Stomach smooth muscle (tissue), 2 donors: ENCODE results near the gene CHST8.

Experiments
- H3K27ac ChIP-seq: one replicate; pipeline ENCODE4 v1.7.0; 2013; ENCODE audit warnings: mild to moderate bottlenecking, low read length, inconsistent platforms
- H3K27me3 ChIP-seq, 2 donors: one replicate each; pipeline ENCODE4 v1.7.0; 2013; ENCODE audit warnings: low read length in 2 of 2; ENCODE audit not compliant: insufficient read depth in 2 of 2, control insufficient read depth in 1 of 2
- H3K36me3 ChIP-seq, 2 donors: one replicate each; pipeline ENCODE4 v1.7.0; 2013; ENCODE audit warnings: low read length in 2 of 2; ENCODE audit not compliant: control insufficient read depth in 2 of 2, insufficient read depth in 2 of 2
- H3K4me1 ChIP-seq: one replicate; pipeline ENCODE4 v1.7.0; 2013; ENCODE audit warnings: low read length; ENCODE audit not compliant: control insufficient read depth, insufficient read depth
- H3K4me3 ChIP-seq, 2 donors: one replicate each; pipeline ENCODE4 v1.7.0; 2013; ENCODE audit warnings: low read length in 2 of 2
- H3K9ac ChIP-seq, 2 donors: one replicate each; pipeline ENCODE4 v1.7.0; 2013; ENCODE audit warnings: low read length in 2 of 2, mild to moderate bottlenecking in 1 of 2
- H3K9me3 ChIP-seq, 2 donors: one replicate each; pipeline ENCODE4 v1.7.0; 2013; ENCODE audit warnings: low read length in 2 of 2; ENCODE audit not compliant: control insufficient read depth in 2 of 2
- donor health status: healthy.
- donor health status: Pancreatic carcinoma.

The CHST8 gene

DNA sequence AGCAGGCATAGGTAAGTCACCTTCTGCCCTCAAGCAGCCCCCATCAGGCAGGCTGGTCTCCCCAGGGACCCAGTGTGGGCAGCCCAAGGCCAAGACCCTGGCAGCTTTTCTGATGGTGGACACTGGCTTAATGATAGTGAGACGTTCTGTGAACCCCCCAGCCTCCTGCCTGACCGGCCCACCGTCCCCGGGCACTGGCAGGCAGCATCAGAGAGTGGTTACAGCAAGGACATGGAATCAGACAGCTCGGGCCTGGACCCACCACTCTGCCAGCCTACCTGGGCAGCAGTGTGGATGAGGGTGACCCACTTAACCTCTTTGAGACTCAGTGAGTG lies 129.7 kb downstream of the CHST8 start:
- Histone ChIP-seq H3K36me3 (no peaks in the 10 kb centered on the region), H3K27me3 (peaks cover 6 to 18% of the 10 kb centered on the region in 2 donors), H3K4me1 (no peaks in the 10 kb centered on the region), H3K9ac (no peak overlapping the region), H3K27ac (no peak overlapping the region), H3K9me3 (no peaks in the 10 kb centered on the region), H3K4me3 (no peak overlapping the region)

DNA sequence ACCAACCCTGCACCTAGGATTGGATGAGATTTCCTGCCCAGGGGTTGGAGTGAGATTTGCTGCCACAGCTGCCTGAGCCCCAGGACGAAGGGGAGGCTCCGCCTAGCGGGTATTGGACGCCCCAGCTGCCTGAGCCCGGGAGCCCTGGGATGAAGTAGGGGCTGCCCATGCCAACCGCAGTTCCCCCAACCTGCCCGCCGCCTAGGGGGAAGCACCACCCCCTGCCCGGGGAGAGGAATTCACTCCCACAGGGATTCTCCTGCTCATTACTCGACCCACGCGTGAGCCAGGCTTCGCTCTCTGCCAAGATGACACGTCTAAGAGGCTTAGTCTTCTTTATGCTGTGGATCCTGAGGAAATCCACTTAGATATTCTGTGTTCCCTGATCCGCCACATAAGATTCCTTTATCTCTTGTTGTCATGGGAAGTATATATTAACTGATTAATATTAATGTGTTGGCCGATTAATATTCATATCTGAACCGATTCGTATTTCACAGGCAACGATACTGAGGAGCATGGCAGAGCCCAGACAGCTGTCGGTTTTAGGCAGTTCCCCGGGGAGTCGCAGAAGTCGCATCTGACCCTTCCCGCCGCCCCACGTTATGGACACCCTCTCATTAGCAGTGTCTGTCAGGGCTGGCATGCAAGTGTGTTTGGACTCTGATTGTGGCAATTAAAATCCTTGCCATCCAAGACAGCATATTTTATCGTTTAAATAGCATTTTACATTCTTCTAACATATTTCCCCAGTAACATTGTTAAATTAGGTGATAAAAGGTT lies 130.5 kb downstream of the CHST8 start:
- Histone ChIP-seq H3K36me3 (no peaks in the 10 kb centered on the region), H3K27me3 (peaks cover 6 to 18% of the 10 kb centered on the region in 2 donors), H3K27ac (no peak overlapping the region), H3K9ac (no peak overlapping the region), H3K4me3 (no peak overlapping the region), H3K9me3 (no peaks in the 10 kb centered on the region), H3K4me1 (no peaks in the 10 kb centered on the region)

DNA sequence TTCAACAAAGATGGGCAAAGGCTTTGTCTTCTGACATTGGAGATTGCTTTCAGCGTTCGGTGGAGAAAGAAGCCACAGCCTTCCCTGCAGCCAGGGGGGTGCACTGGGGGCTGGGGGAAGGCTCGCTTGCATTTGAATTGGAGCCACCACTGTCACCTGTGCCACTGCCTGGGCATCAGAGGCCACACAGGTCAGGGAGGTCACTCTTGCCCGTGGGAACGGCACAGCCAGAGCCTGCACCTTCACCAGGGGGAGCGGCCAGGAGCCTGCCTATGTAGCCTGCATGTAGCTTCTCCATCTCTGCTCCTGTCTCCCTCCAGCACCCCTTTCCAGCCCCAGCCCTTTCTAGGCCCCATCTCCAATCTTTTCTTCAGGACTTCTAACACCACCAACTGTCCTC lies 131.2 kb downstream of the CHST8 start:
- H3K27me3 ChIP-seq = peaks cover 5 to 16% of the 10 kb centered on the region in 2 donors
- H3K36me3 ChIP-seq = no peaks in the 10 kb centered on the region
- no peaks in the 10 kb centered on the region for H3K4me1 ChIP-seq
- H3K9ac ChIP-seq = no peak overlapping the region
- no peak overlapping the region for H3K4me3 ChIP-seq
- H3K27ac ChIP-seq = no peak overlapping the region
- H3K9me3 ChIP-seq = no peaks in the 10 kb centered on the region

DNA sequence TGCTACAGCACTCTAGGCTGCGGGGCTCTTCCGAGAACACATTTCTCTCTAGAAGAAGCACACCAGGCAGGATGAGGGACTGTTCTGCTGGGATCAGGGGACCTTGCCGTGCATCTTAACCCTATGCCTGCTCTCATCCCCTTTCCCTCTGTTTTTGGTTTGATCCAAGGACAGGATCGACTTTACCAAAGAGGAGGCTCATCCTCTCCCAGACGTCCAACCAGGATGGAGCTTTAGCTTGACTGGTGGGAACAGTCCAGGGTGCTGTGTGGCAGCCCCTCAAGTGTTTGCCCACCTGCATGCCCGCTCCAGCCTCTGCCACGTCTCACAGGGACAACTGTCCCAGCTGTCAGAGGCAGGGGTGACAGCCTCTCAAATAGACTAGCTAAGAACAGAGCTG lies 132.6 kb downstream of the CHST8 start:
- H3K36me3 ChIP-seq = no peaks in the 10 kb centered on the region
- no peak overlapping the region for H3K4me3 ChIP-seq
- peaks cover 0 to 13% of the 10 kb centered on the region in 2 donors for H3K27me3 ChIP-seq
- H3K27ac ChIP-seq = no peak overlapping the region
- no peaks in the 10 kb centered on the region for H3K9me3 ChIP-seq
- peaks cover 5% of the 10 kb centered on the region for H3K4me1 ChIP-seq
- no peak overlapping the region for H3K9ac ChIP-seq

DNA sequence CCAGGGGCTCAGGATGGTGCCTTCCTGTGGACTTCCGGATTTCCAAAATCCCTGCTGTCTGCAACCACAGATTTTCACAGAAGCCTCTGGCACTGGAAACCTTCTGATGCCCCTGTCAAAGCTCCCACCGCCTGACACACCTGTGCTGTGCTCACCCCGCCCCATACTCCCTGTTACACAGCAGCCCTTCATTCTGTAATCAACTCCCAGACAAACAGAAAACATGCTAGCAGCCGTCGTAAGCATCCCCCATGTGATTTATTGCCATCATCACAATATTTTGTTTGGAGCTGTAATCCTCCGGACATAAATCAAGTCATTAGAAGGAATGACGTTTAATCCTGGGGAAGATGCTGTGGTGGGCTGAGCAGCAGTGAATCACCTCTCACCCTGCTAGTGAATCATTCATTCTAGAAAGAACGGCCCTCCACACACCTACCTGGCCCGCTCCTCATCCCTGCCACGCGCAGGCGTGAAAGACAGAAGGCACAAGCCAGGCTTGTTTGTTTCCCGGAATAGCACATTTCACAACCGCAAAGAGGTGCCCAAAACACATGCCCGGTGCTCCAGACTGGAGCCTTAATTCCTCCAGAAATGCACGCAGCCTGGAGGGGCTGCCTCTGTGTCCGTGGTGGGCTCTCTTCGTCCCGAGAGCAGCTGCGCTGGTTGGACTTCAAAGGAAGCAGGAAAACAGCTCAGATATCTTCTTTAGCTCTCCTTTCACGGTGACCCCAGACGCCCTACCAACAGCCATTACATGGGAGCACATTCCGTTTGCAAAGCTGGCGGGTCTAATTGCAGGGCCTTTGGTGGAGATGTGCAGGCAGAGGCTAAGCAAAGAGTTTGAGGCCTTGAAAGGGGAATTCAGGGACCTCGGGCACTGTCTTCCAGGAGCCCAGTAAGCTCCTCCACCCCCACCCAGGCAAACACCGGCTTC lies 133.6 kb downstream of the CHST8 start:
- H3K4me1 ChIP-seq = peaks cover 5% of the 10 kb centered on the region
- H3K9ac ChIP-seq = no peak overlapping the region
- no peaks in the 10 kb centered on the region for H3K9me3 ChIP-seq
- H3K36me3 ChIP-seq = no peaks in the 10 kb centered on the region
- no peak overlapping the region for H3K4me3 ChIP-seq
- H3K27me3 ChIP-seq = peaks cover 0 to 11% of the 10 kb centered on the region in 2 donors
- no peak overlapping the region for H3K27ac ChIP-seq

DNA sequence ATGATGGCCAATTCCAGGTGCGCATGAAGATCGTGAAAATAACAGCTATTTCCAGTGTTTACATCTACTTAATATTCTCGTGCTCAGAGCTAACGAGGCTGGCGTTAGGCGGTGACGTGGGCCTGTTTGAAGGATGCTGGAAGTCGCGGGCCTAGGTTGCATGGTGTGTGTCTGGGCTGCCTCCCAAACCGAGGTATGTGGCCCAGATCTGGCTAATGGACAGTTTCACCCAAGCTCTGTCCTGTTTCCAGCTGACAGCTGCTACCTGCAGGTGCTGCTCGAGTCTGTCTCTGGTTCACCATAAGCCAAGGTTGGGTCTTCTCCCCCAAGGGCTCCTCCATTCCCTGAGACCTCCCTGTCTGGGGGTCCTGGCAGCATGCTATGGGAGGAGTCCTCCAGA lies 134.4 kb downstream of the CHST8 start:
- H3K4me1 ChIP-seq = peaks cover 5% of the 10 kb centered on the region
- H3K4me3 ChIP-seq = no peak overlapping the region
- no peak overlapping the region for H3K9ac ChIP-seq
- no peak overlapping the region for H3K27ac ChIP-seq
- no peaks in the 10 kb centered on the region for H3K36me3 ChIP-seq
- no peaks in the 10 kb centered on the region for H3K9me3 ChIP-seq
- H3K27me3 ChIP-seq = peaks cover 0 to 11% of the 10 kb centered on the region in 2 donors

DNA sequence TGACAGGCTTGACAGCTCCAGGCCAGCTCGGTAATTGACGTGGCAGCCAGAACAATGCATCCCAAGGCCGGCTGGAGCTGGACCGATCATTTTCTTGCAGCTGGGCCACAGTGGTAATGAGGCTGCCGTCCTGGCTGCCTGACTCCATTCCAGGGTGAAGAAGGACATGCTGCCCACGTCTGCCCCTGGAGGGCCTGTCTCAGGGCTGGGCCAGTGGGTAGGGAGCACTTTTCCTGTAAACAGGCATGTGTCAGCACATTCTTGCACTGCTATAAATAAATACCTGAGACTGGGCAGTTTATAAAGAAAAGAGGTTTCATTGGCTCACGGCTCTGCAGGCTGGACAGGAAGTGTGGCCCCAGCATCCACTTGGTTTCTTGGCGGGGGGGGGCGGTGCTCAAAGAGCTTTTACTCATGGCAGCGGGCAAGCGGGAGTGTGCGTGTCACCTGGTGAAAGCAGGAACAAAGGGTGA lies 136.8 kb downstream of the CHST8 start:
- no peak overlapping the region for H3K27ac ChIP-seq
- no peaks in the 10 kb centered on the region for H3K9me3 ChIP-seq
- peaks cover 5% of the 10 kb centered on the region for H3K4me1 ChIP-seq
- H3K27me3 ChIP-seq = peaks cover 0 to 7% of the 10 kb centered on the region in 2 donors
- H3K4me3 ChIP-seq = no peak overlapping the region
- H3K9ac ChIP-seq = no peak overlapping the region
- no peaks in the 10 kb centered on the region for H3K36me3 ChIP-seq

DNA sequence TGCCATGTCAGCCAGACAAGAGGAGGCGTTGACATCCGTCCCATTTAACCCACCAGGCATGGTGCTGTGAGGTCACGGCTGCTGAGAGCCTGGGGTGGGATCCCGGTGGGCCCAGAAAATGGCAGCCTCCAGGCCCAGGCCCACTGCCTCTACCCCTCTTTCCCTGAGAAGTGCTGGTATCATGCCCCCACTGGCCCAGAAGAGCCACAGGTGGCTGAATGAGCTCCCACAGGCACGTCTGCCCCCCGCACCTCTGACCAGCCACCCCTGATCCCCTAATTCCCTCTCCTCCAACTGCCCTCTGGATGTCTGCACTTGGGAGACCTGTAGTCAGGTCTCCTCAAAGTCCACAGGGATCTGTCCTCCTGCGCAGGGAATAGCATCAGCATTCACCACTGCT lies 137.6 kb downstream of the CHST8 start:
- Histone ChIP-seq H3K27ac (no peak overlapping the region), H3K36me3 (no peaks in the 10 kb centered on the region), H3K27me3 (peaks cover 0 to 6% of the 10 kb centered on the region in 2 donors)

DNA sequence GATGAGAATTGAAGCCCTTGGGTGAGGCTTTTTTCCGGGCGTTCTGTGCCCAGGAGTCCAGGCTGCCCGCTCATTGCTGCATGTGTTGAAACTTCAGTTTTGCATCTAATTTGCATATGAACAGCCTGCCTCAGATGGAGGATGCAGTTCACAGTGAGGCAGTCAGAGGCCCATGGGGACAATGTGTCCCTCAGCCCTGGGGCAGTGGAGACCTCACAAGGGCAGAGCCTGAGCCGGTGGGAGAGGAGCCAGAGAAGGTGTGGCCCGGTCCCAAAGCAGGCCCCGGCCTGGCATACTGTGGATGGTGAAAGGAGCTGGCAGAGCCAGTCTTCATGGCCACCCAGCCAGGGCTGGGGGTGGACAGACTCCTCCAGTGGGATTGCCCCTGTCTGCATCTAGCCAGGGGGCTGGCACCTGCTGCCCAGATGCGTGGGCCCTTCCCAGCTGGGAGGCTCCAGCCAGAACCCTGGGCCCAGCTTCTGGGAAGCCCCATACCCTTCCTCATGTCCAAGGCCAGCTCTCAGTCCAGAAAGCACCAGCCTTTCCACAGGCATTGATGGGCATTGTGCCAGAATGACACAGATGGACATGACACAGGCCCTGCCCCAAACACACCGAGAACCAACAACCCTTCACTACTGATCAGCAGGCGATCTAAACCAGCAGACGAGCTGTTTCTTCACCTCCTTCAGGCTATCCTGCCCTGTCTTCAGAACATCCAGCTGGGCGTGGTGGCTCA lies 142.0 kb downstream of the CHST8 start:
- Histone ChIP-seq H3K9ac (no peak overlapping the region), H3K4me3 (no peak overlapping the region), H3K27ac (no peak overlapping the region), H3K9me3 (no peaks in the 10 kb centered on the region), H3K4me1 (no peaks in the 10 kb centered on the region), H3K27me3 (peaks cover 7 to 15% of the 10 kb centered on the region in 2 donors), H3K36me3 (no peaks in the 10 kb centered on the region)

More for the DNA sequence above, 137.6 kb downstream of the CHST8 start:
- H3K4me3 ChIP-seq = no peak overlapping the region
- H3K9ac ChIP-seq = no peak overlapping the region
- peaks cover 5% of the 10 kb centered on the region for H3K4me1 ChIP-seq
- no peaks in the 10 kb centered on the region for H3K9me3 ChIP-seq

DNA sequence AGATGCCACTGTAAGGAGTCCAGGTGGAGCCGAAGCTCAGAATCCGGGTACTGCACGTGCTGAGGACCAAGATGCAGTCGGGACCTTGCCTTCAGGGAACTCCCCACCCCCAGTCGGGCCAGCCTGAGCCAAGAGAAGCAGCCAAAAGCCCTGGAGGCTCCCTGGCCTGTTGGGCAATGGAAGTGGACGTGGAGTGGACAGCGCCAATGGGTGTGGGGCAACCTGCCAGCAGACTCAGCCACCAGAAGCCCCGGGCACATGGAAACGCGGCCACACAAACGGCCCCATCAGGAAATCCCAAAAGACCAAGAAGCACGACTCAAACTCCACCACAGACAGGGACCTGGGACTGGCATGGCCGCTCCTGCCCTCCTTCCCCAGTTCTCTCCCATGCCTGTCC lies 144.9 kb downstream of the CHST8 start:
- Histone ChIP-seq H3K27ac (no peak overlapping the region), H3K4me3 (no peak overlapping the region), H3K9me3 (no peaks in the 10 kb centered on the region), H3K36me3 (no peaks in the 10 kb centered on the region), H3K9ac (no peak overlapping the region), H3K27me3 (peaks cover 7 to 24% of the 10 kb centered on the region in 2 donors), H3K4me1 (no peaks in the 10 kb centered on the region)
